C4-2B (cell line): ENCODE results near the gene ABCF2.

Source experiments
- CTCF ChIP-seq: fragments of 450-650 bp; conservative IDR thresholded peaks from 2 replicates; pipeline ENCODE4 v1.5.1; 2017; ENCODE audit warnings: mild to moderate bottlenecking
- ZFX ChIP-seq: fragments of 450-650 bp; IDR thresholded peaks from 2 replicates; pipeline ENCODE4 v1.6.1; 2017

- no peak for TF ChIP-seq CTCF
- no peak for TF ChIP-seq ZFX
Measured at GRCh38 chr7:151254316-151254715, 27.3 kb upstream of the ABCF2 start.
